Measurements from ENCODE around the gene NOVA2. TPM values are rescaled to one million over a fixed set of nuclear protein-coding genes. Genes with fewer than 3 reads are reported as not detected.

Gene NOVA2
- total and polyA plus RNA-seq, 2 of the 8 experiments (the other 6 are each of a cell fraction or from before 2014, with no cell fraction given) = 3.2 to 24.6 TPM

GRCh38 chr19:45911291-45911690, 62.4 kb downstream of the NOVA2 start:
- no peak overlapping the region for H3K4ac ChIP-seq (replicated peaks; ENCODE audit: insufficient read length, low read depth, low read length)
- no peak for FAIRE-seq
- TF ChIP-seq HDAC6 (IDR thresholded peaks at IDR 0.05; ENCODE audit: low read depth, low read length) = no peak
- TF ChIP-seq RBBP5 (IDR thresholded peaks at IDR 0.05; ENCODE audit: borderline replicate concordance, low read depth, low read length) = no peak
- no peak for TF ChIP-seq CBX5 (IDR thresholded peaks at IDR 0.05; ENCODE audit: low read depth, low read length)
- TF ChIP-seq SP4 (IDR thresholded peaks at IDR 0.05; ENCODE audit: low read length) = no peak
- TF ChIP-seq BRCA1 (IDR thresholded peaks at IDR 0.05; ENCODE audit: low read depth, low read length) = no peak
- no peak for TF ChIP-seq CTBP2 (IDR thresholded peaks at IDR 0.05; ENCODE audit: borderline replicate concordance, insufficient read depth, insufficient read length, low read length)
- TF ChIP-seq USF2 (IDR thresholded peaks at IDR 0.05; ENCODE audit: low read length) = no peak
- no peak for TF ChIP-seq JUN (IDR thresholded peaks at IDR 0.05; ENCODE audit: low read depth, low read length)
- TF ChIP-seq PHF8 (conservative IDR thresholded peaks at IDR 0.05; ENCODE audit: low read depth, low read length) = no peak
- no peak for TF ChIP-seq BCL11A (IDR thresholded peaks at IDR 0.05; ENCODE audit: low read depth in 2 of 2, low read length in 2 of 2)
- no peak for TF ChIP-seq MAX (IDR thresholded peaks at IDR 0.05)
- no peak for TF ChIP-seq EP300 (IDR thresholded peaks at IDR 0.05; ENCODE audit: borderline replicate concordance in 1 of 2, low read depth in 2 of 2, low read length in 2 of 2)

More at GRCh38 chr19:45911291-45911690, 62.4 kb downstream of the NOVA2 start:
- no peak overlapping the region; the same call in 1 of the 2 replicates for H4K8ac ChIP-seq (ENCODE audit: extremely low read depth, insufficient read depth, low read length)
- no peaks in the 10 kb centered on the region for H3K36me3 ChIP-seq (ENCODE audit: control insufficient read depth in 2 of 4, insufficient read depth in 4 of 4, low read length in 3 of 4)
- H3K4me1 ChIP-seq (replicated peaks in 1 of 4; ENCODE audit: control insufficient read depth in 3 of 4, insufficient read depth in 4 of 4, low read length in 3 of 4) = peaks cover 0 to 3% (median 0%) of the 10 kb centered on the region in 4 experiments; a peak in 3 of 7 replicates
- H2BK12ac ChIP-seq (ENCODE audit: low read depth, low read length) = no peak overlapping the region
- H2BK120ac ChIP-seq (replicated peaks; ENCODE audit: low read depth, low read length) = no peak overlapping the region
- POLR2A ChIA-PET (ENCODE audit: partially characterized antibody) = interaction anchor here (0.7 to 1.0 kb wide), 2 partner anchors 8 to 46 kb away, joined by 3 read pairs; no protein-coding TSS in a partner anchor
- DNase-seq (ENCODE audit: low read depth in 1 of 2, low spot score in 2 of 2) = no peak
- no peaks in the 10 kb centered on the region for H4K20me1 ChIP-seq (replicated peaks in 1 of 2; ENCODE audit: control insufficient read depth in 1 of 2, insufficient read depth in 2 of 2, low read length in 2 of 2)
- no peak overlapping the region for H2BK15ac ChIP-seq (ENCODE audit: low read length)
- no peaks in the 10 kb centered on the region for H3K79me1 ChIP-seq (ENCODE audit: low read depth, low read length)
- CTCF ChIA-PET (ENCODE audit: partially characterized antibody) = interaction anchor here (0.6 to 1.5 kb wide), 5 partner anchors 75 to 278 kb away, joined by 3 to 5 read pairs (median 3); no protein-coding TSS in a partner anchor
- no peaks in the 10 kb centered on the region for H3K9me3 ChIP-seq (ENCODE audit: insufficient read depth in 2 of 2, low read depth in 1 of 2, low read length in 1 of 2)
- H3K23me2 ChIP-seq (ENCODE audit: low read depth, low read length) = no peaks in the 10 kb centered on the region; the same call in 1 of the 2 replicates
- no peak overlapping the region for H2BK5ac ChIP-seq (ENCODE audit: low read depth, low read length)
- no peak overlapping the region for H3K4me3 ChIP-seq (ENCODE audit: extremely low read depth in 1 of 4, insufficient read depth in 2 of 4, low read depth in 3 of 4, low read length in 4 of 4)
- H3K14ac ChIP-seq (ENCODE audit: insufficient read length) = no peak overlapping the region
- no peak overlapping the region for H3K27ac ChIP-seq (ENCODE audit: low read depth, low read length)
- no peak overlapping the region for H2AK5ac ChIP-seq (ENCODE audit: low read depth, low read length)
- no peak overlapping the region for H2AFZ ChIP-seq (ENCODE audit: low read length)
- no peaks in the 10 kb centered on the region for H3K79me2 ChIP-seq (ENCODE audit: control insufficient read depth in 1 of 2, insufficient read depth in 2 of 2, low read length in 2 of 2)
- no peaks in the 10 kb centered on the region for H3K27me3 ChIP-seq (replicated peaks in 1 of 4; ENCODE audit: control insufficient read depth in 3 of 4, extremely low read depth in 1 of 4, insufficient read depth in 3 of 4, low read length in 3 of 4)
- H3K9ac ChIP-seq (replicated peaks in 1 of 4; ENCODE audit: extremely low read depth in 1 of 4, low read depth in 3 of 4, low read length in 3 of 4) = no peak overlapping the region
- no peak overlapping the region for H2BK20ac ChIP-seq (ENCODE audit: low read length)
- H4K5ac ChIP-seq (ENCODE audit: insufficient read length, low read depth, low read length) = no peak overlapping the region
- 83% methylated on average over 8 of the region's 8 CpGs; no CpG with 5 or more reads in 1 of the 2 experiments for WGBS, 2 experiments (ENCODE audit: extremely low coverage in 1 of 2, insufficient coverage in 1 of 2, insufficient read length in 1 of 2, insufficient replicate concordance in 2 of 2, low coverage in 1 of 2, low lambda C conversion rate in 2 of 2, missing lambda C conversion rate in 1 of 2)
- H3K4me2 ChIP-seq (ENCODE audit: insufficient read depth in 1 of 2, low read depth in 2 of 2, low read length in 2 of 2) = no peak overlapping the region
- no peak overlapping the region for H3K18ac ChIP-seq (ENCODE audit: extremely low read depth, low read length)
- H3K23ac ChIP-seq (ENCODE audit: insufficient read length) = no peak overlapping the region
- no peak overlapping the region for H4K91ac ChIP-seq (replicated peaks; ENCODE audit: insufficient read length, low read length)
- no peak overlapping the region for H3K56ac ChIP-seq (replicated peaks; ENCODE audit: insufficient read length, low read depth, low read length)
